Neural crest cell (in vitro differentiated cells): ENCODE data around the gene ZMIZ1. TPM values are rescaled to one million over a fixed set of nuclear protein-coding genes. Genes with fewer than 3 reads are reported as not detected.

Experiments used
- DNase-seq: peaks from one replicate; pipeline ENCODE4 v3.0.0; 2021; ENCODE audit warnings: low read depth, mixed read lengths, low spot score
- H3K27ac Mint-ChIP-seq: one replicate; pipeline ENCODE4 v1.8.0; 2021; ENCODE audit warnings: mild to moderate bottlenecking, mixed read lengths; ENCODE audit not compliant: unreplicated experiment
- H3K27me3 Mint-ChIP-seq: 2 replicates; pipeline ENCODE4 v1.8.0; 2021; ENCODE audit warnings: low read depth, mild to moderate bottlenecking, mixed read lengths
- H3K36me3 Mint-ChIP-seq: 2 replicates; pipeline ENCODE4 v1.8.0; 2021; ENCODE audit warnings: low read depth, mild to moderate bottlenecking, mixed read lengths
- H3K4me1 Mint-ChIP-seq: 2 replicates; pipeline ENCODE4 v1.8.0; 2021; ENCODE audit warnings: mixed read lengths
- H3K4me3 Mint-ChIP-seq: one replicate; pipeline ENCODE4 v1.8.0; 2021; ENCODE audit warnings: mild to moderate bottlenecking, mixed read lengths
- H3K9me3 Mint-ChIP-seq: 2 replicates; pipeline ENCODE4 v1.8.0; 2021; ENCODE audit warnings: mixed read lengths
- total RNA-seq: library from RNA; stranded (reverse); gene quantifications from 2 replicates; pipeline ENCODE4 v1.2.1, GENCODE V29; 2021
- TF ChIP-seq, protein P1 (sequence below): fragments of 200-600 bp; sonication (generic); conservative IDR thresholded peaks from 2 replicates; pipeline ENCODE4 v1.5.0; 2021; ENCODE audit warnings: antibody characterized with exemption, mild to moderate bottlenecking

Gene ZMIZ1
- total RNA-seq, 1 donor from 2014 or later, result 92.0 TPM

GRCh38 chr10:79111427-79111826 lies 42.7 kb downstream of the ZMIZ1 start:
- no peaks in the 10 kb centered on the region for H3K9me3 Mint-ChIP-seq
- TF ChIP-seq, protein P1, sequence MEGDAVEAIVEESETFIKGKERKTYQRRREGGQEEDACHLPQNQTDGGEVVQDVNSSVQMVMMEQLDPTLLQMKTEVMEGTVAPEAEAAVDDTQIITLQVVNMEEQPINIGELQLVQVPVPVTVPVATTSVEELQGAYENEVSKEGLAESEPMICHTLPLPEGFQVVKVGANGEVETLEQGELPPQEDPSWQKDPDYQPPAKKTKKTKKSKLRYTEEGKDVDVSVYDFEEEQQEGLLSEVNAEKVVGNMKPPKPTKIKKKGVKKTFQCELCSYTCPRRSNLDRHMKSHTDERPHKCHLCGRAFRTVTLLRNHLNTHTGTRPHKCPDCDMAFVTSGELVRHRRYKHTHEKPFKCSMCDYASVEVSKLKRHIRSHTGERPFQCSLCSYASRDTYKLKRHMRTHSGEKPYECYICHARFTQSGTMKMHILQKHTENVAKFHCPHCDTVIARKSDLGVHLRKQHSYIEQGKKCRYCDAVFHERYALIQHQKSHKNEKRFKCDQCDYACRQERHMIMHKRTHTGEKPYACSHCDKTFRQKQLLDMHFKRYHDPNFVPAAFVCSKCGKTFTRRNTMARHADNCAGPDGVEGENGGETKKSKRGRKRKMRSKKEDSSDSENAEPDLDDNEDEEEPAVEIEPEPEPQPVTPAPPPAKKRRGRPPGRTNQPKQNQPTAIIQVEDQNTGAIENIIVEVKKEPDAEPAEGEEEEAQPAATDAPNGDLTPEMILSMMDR, result no peak
- peaks cover 66% of the 10 kb centered on the region for H3K4me1 Mint-ChIP-seq
- no peak for DNase-seq
- H3K27ac Mint-ChIP-seq, result peak overlapping the region; percentile 75
- no peaks in the 10 kb centered on the region for H3K36me3 Mint-ChIP-seq
- no peaks in the 10 kb centered on the region for H3K27me3 Mint-ChIP-seq
- peak overlapping the region; percentile 65 for H3K4me3 Mint-ChIP-seq

GRCh38 chr10:79111846-79112614 lies 43.3 kb downstream of the ZMIZ1 start:
- H3K36me3 Mint-ChIP-seq, result peaks cover 4% of the 10 kb centered on the region
- no peak for DNase-seq
- TF ChIP-seq, protein P1, result no peak
- H3K27me3 Mint-ChIP-seq, result no peaks in the 10 kb centered on the region
- peak overlapping the region; percentile 65 for H3K4me3 Mint-ChIP-seq
- peaks cover 66% of the 10 kb centered on the region for H3K4me1 Mint-ChIP-seq
- peak overlapping the region; percentile 40 for H3K27ac Mint-ChIP-seq
- H3K9me3 Mint-ChIP-seq, result no peaks in the 10 kb centered on the region

GRCh38 chr10:79112881-79113431 lies 44.2 kb downstream of the ZMIZ1 start:
- Mint-ChIP-seq H3K9me3 (no peaks in the 10 kb centered on the region), H3K27me3 (no peaks in the 10 kb centered on the region), H3K27ac (peak overlapping the region; percentile 12), H3K4me1 (peaks cover 66% of the 10 kb centered on the region), H3K4me3 (no peak overlapping the region), H3K36me3 (peaks cover 4% of the 10 kb centered on the region)
- TF ChIP-seq, protein P1, result no peak
- no peak for DNase-seq

DNA sequence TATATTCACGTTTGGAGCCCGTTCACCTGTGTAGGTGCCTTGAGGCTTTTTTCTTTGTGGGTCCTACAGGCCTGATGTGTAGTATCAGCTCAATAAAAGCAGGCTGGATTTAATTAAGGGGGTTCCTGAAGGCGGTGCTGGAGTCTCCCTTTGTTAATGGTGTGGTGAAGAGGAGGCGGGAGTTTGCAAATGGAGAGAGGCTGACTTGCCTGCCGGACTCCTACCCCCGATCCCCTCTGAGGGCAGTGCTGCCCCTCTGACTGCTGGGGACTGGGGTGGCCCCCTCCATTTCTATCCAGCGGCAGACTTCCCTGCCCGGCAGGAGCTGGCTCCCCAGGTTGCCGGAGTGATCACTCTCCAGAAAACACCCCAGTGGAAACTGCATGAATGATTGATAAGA lies 45.1 kb downstream of the ZMIZ1 start:
- Mint-ChIP-seq H3K9me3 (no peaks in the 10 kb centered on the region), H3K4me1 (peaks cover 71% of the 10 kb centered on the region), H3K27ac (peak overlapping the region; percentile 94), H3K27me3 (no peaks in the 10 kb centered on the region), H3K36me3 (peaks cover 4% of the 10 kb centered on the region), H3K4me3 (peak overlapping the region; percentile 68)
- DNase-seq, result no peak
- TF ChIP-seq, protein P1, result no peak

- no peak for DNase-seq
- no peak overlapping the region for H3K4me3 Mint-ChIP-seq
- no peaks in the 10 kb centered on the region for H3K27me3 Mint-ChIP-seq
- H3K36me3 Mint-ChIP-seq, result peaks cover 4% of the 10 kb centered on the region
- H3K27ac Mint-ChIP-seq, result peak overlapping the region; percentile 27
- H3K9me3 Mint-ChIP-seq, result no peaks in the 10 kb centered on the region
- H3K4me1 Mint-ChIP-seq, result peaks cover 79% of the 10 kb centered on the region
- TF ChIP-seq, protein P1, result no peak
Measured at GRCh38 chr10:79115302-79115701, 46.5 kb downstream of the ZMIZ1 start.
